ENCODE data around the gene BPIFB2. TPM values are rescaled to one million over a fixed set of nuclear protein-coding genes. Genes with fewer than 3 reads are reported as not detected.
"Not testable (repeated sequence)": the region's sequence is repeated elsewhere in the genome, so short reads cannot be mapped to it uniquely, and the experiment has no call there.

BPIFB2 gene, protein sequence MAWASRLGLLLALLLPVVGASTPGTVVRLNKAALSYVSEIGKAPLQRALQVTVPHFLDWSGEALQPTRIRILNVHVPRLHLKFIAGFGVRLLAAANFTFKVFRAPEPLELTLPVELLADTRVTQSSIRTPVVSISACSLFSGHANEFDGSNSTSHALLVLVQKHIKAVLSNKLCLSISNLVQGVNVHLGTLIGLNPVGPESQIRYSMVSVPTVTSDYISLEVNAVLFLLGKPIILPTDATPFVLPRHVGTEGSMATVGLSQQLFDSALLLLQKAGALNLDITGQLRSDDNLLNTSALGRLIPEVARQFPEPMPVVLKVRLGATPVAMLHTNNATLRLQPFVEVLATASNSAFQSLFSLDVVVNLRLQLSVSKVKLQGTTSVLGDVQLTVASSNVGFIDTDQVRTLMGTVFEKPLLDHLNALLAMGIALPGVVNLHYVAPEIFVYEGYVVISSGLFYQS
- polyA plus RNA-seq (2013, experiment 1 of 2; ENCODE audit: insufficient read length): not detected
- polyA plus RNA-seq (2013, experiment 2 of 2; ENCODE audit: insufficient read length): not detected

GRCh38 chr20:33007376-33008335, at the start of gene BPIFB2:
Gene BPIFB2 (plus strand): TSS chr20:33007704. CDS start chr20:33008575, 871 bp downstream.
- DNase-seq: no peak

GRCh38 chr20:32958574-32958973, 48.9 kb upstream of the BPIFB2 start:
- DNase-seq: no peak

DNA sequence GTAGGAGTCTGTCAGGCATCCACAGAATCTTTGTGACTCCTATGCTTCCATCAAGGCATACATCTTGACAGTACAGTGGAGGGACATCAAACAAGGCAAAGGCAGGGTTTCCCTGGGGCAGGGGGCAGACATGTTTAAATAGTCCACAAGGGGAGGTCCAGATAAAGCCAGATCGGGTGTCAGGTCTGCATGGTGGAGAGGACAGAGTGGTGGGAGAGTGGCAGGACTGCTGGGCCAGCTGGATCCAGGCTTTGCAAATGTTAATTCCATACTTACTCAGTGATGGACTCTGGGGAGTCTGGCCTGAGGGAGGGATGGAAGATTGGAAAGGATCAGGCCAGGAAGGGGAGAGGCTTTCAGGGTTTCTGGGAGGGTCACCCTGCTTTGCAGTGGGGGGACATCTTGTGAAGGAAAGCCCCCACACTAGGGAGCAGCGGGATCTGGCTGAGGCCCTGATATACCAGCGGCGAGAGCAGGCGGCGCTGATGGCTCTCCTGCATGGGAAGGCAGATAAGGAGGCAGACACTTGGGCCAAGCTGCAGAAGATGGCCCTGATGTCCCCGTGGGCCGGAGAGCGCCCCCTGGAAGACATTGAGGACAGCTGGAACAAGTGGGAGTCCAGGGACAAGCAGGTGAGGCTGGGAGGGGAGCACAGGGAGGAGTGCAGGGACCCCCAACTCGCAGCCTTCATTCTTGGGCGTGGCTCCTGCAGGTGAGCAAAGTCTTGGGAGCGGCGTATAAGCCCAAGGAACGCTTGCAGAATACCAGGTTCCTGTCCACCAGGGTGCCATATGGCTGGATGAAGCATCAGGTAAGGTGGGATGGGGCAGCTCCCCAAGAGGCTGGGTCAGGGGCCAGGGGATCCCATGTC, 47.9 kb upstream of the BPIFB2 start:
- DNase-seq: no peak

- no peak for DNase-seq
These were observed 47.3 kb upstream of the BPIFB2 start for GRCh38 chr20:32960222-32960518.

- DNase-seq: no peak
These were observed 46.4 kb upstream of the BPIFB2 start for GRCh38 chr20:32960849-32961731.

DNA sequence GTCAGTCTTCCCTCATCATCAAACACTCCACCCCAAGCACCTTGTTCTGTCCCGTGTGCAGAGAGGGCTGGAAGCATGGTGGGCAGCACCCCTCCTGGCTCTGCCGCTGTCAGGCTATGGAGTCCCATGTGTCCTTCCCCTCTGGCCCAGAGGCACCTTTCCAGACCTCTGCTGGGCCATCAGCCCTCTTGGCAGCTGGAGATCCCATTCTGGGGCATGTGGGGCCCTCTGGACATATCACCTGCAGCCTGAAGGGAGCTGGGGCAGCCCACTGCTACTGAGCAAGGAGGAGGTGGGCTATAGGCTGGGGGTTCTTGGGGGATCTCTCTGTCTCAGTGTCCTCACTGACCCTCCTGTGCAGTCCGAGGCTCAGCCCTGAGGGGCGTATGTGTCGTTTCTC, 45.5 kb upstream of the BPIFB2 start:
- DNase-seq: no peak

- DNase-seq: not testable (repeated sequence)
These were observed 44.9 kb upstream of the BPIFB2 start for GRCh38 chr20:32962646-32963045.

- no peak for DNase-seq
These were observed 44.3 kb upstream of the BPIFB2 start for GRCh38 chr20:32963176-32963575.

- no peak for DNase-seq
These were observed 42.9 kb upstream of the BPIFB2 start for GRCh38 chr20:32964575-32964974.

GRCh38 chr20:32965115-32965514, 42.4 kb upstream of the BPIFB2 start:
- DNase-seq: no peak

- no peak for DNase-seq
These were observed 41.7 kb upstream of the BPIFB2 start for GRCh38 chr20:32965581-32966373.

GRCh38 chr20:32966382-32966781, 41.1 kb upstream of the BPIFB2 start:
- DNase-seq: no peak

- DNase-seq: no peak
These were observed 40.4 kb upstream of the BPIFB2 start for GRCh38 chr20:32966881-32967781.

DNA sequence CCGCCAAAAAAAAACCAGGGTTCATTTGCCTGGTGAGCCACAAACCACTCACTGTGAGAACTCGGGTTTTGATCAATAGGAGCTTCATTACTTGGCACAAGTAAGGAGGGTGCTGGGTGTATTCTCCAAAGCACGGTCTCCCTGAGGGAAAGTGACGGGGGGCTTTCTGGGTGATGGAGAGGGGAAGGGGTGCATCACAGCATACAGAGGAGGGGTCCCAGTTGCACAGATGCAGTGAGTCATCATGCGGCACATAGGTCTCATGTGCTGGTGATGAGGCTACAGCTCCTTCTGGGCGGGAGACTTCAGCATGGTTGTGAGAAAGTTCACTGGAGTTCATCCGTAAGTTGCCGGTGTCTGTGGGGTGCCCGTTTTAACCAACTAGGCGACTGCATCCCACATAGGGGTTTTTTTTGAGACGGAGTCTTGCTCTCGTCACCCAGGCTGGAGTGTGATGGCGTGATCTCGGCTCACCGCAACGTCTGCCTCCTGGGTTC, 39.5 kb upstream of the BPIFB2 start:
- DNase-seq: no peak

GRCh38 chr20:32968478-32969241, 38.8 kb upstream of the BPIFB2 start:
- DNase-seq: no peak

GRCh38 chr20:32969356-32970114, 38.0 kb upstream of the BPIFB2 start:
- DNase-seq: no peak
